Natural killer cell (primary cell): ENCODE results near the gene ATP1A4. TPM values are rescaled to one million over a fixed set of nuclear protein-coding genes. Genes with fewer than 3 reads are reported as not detected.

Source experiments
- ATAC-seq, 3 donors: fragments of 150-1000 bp in 2 of 3; fragments of 200-7000 bp in 1 of 3; cut with Tn5 transposase; 1 replicate in 1 of 3; 2 replicates in 2 of 3; pipeline ENCODE4 v1.10.0; 2021; ENCODE audit warnings: mild to moderate bottlenecking in 2 of 3, moderate library complexity in 2 of 3
- DNase-seq, 2 donors: peaks; one replicate each; pipeline versions ENCODE4 v3.0.0 to v3.0.0-alpha.2; 2013 to 2021; ENCODE audit warnings: mixed read lengths in 1 of 2
- H3K27ac ChIP-seq: one replicate; pipeline ENCODE4 v1.5.1; 2013; ENCODE audit warnings: mild to moderate bottlenecking, low read length
- H3K27me3 ChIP-seq: one replicate; pipeline ENCODE4 v1.6.1; 2013; ENCODE audit warnings: low read length; ENCODE audit not compliant: control insufficient read depth, insufficient read depth
- H3K36me3 ChIP-seq: one replicate; pipeline ENCODE4 v1.6.1; 2013; ENCODE audit warnings: low read length; ENCODE audit not compliant: control insufficient read depth, insufficient read depth
- H3K4me1 ChIP-seq: one replicate; pipeline ENCODE4 v1.6.1; 2013; ENCODE audit warnings: low read length; ENCODE audit not compliant: control insufficient read depth, insufficient read depth
- H3K4me3 ChIP-seq: one replicate; pipeline ENCODE4 v1.5.1; 2013; ENCODE audit warnings: low read length
- H3K9me3 ChIP-seq: one replicate; pipeline ENCODE4 v1.6.1; 2013; ENCODE audit warnings: low read length; ENCODE audit not compliant: control insufficient read depth, insufficient read depth
- H3K27ac Mint-ChIP-seq, 2 donors: one replicate each; pipeline ENCODE4 v1.8.0; 2022; ENCODE audit warnings: mild to moderate bottlenecking in 2 of 2, mixed read lengths in 2 of 2, moderate library complexity in 1 of 2
- H3K27me3 Mint-ChIP-seq, 2 donors: one replicate each; pipeline ENCODE4 v1.8.0; 2022; ENCODE audit warnings: low read depth in 2 of 2, mixed read lengths in 2 of 2
- H3K36me3 Mint-ChIP-seq: one replicate; pipeline ENCODE4 v1.8.0; 2022; ENCODE audit warnings: mixed read lengths
- H3K4me1 Mint-ChIP-seq, 2 donors: one replicate each; pipeline ENCODE4 v1.8.0; 2022; ENCODE audit warnings: mixed read lengths in 2 of 2
- H3K4me3 Mint-ChIP-seq: one replicate; pipeline ENCODE4 v1.8.0; 2022; ENCODE audit warnings: mild to moderate bottlenecking, moderate library complexity, mixed read lengths
- H3K9me3 Mint-ChIP-seq, 2 donors: one replicate each; pipeline ENCODE4 v1.8.0; 2022; ENCODE audit warnings: mixed read lengths in 2 of 2
- WGBS: methylation state at CpG from one replicate; pipeline ENCODE4 v1.1.7; 2013; ENCODE audit warnings: missing lambda C conversion rate; ENCODE audit not compliant: insufficient coverage; 5-methylcytosine and 5-hydroxymethylcytosine counted together
- intact Hi-C: fragments of 100-400 bp; cut with micrococcal nuclease; formaldehyde crosslinking; loops from one replicate; pipeline ENCODE4 v1.14.2; 2022
- total RNA-seq, 4 donors: library from RNA; stranded (reverse); fragments of 120-200 nt in 1 of 4; gene quantifications; one replicate each; pipeline versions ENCODE4 v1.2.3 to v1.2.4, GENCODE V29; 2013 to 2022
- TF ChIP-seq, protein P1 (sequence below): fragments of 200-600 bp; IDR thresholded peaks from one replicate; pipeline ENCODE4 v1.8.0; 2022; ENCODE audit warnings: antibody characterized with exemption

The ATP1A4 gene
- total RNA-seq, 3 donors from 2014 or later (not counting 1 experiment from before 2014, with no cell fraction given): not detected

DNA sequence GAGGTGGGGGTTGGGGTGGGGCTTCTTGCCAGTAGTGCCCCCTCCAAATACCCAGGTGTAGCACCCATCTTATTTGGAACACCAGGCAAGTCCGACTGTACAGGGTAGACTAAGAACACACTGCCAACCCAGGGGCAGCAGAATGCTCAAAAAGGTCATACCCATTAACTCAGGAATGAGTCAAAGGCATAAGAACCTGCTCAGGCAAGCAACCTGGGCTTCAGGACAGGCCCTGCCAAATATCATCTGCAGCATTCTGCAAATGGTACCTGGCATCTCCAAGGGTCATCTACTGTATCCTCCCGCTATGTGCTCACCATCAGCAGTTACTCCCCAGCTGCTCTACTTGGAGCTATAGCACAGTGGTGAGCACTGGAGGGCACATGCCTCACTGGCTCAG, 73.2 kb downstream of the ATP1A4 start:
- Mint-ChIP-seq H3K27me3 (no peaks in the 10 kb centered on the region), H3K36me3 (peaks cover 9% of the 10 kb centered on the region), H3K4me1 (no peaks in the 10 kb centered on the region), H3K9me3 (no peaks in the 10 kb centered on the region), H3K4me3 (no peak overlapping the region), H3K27ac (no peak overlapping the region)
- Histone ChIP-seq H3K4me3 (no peak overlapping the region), H3K36me3 (peaks cover 94% of the 10 kb centered on the region), H3K27ac (no peak overlapping the region), H3K27me3 (no peaks in the 10 kb centered on the region), H3K4me1 (no peaks in the 10 kb centered on the region), H3K9me3 (no peaks in the 10 kb centered on the region)
- intact Hi-C loops: no loop called here
- ATAC-seq (no peak), DNase-seq (no peak)
- WGBS: 100% methylated on average over 2 of the region's 2 CpGs
- TF ChIP-seq, protein P1, sequence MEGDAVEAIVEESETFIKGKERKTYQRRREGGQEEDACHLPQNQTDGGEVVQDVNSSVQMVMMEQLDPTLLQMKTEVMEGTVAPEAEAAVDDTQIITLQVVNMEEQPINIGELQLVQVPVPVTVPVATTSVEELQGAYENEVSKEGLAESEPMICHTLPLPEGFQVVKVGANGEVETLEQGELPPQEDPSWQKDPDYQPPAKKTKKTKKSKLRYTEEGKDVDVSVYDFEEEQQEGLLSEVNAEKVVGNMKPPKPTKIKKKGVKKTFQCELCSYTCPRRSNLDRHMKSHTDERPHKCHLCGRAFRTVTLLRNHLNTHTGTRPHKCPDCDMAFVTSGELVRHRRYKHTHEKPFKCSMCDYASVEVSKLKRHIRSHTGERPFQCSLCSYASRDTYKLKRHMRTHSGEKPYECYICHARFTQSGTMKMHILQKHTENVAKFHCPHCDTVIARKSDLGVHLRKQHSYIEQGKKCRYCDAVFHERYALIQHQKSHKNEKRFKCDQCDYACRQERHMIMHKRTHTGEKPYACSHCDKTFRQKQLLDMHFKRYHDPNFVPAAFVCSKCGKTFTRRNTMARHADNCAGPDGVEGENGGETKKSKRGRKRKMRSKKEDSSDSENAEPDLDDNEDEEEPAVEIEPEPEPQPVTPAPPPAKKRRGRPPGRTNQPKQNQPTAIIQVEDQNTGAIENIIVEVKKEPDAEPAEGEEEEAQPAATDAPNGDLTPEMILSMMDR: no peak

- no peak overlapping the region for H3K27ac Mint-ChIP-seq
- H3K27ac ChIP-seq: no peak overlapping the region
- H3K27me3 Mint-ChIP-seq: no peaks in the 10 kb centered on the region
- TF ChIP-seq, protein P1: no peak
- ATAC-seq (no peak), DNase-seq (no peak)
- no peaks in the 10 kb centered on the region for H3K9me3 ChIP-seq
- H3K4me1 ChIP-seq: no peaks in the 10 kb centered on the region
- peaks cover 16% of the 10 kb centered on the region for H3K36me3 Mint-ChIP-seq
- 100% methylated on average over 2 of the region's 2 CpGs for WGBS
- H3K9me3 Mint-ChIP-seq: no peaks in the 10 kb centered on the region
- no peaks in the 10 kb centered on the region for H3K27me3 ChIP-seq
- H3K36me3 ChIP-seq: peaks cover 93% of the 10 kb centered on the region
- H3K4me3 ChIP-seq: no peak overlapping the region
- intact Hi-C loops: no loop called here
- H3K4me1 Mint-ChIP-seq: no peaks in the 10 kb centered on the region
- no peak overlapping the region for H3K4me3 Mint-ChIP-seq
Measured at GRCh38 chr1:160225345-160225744, 73.9 kb downstream of the ATP1A4 start.

GRCh38 chr1:160226623-160227022, 75.2 kb downstream of the ATP1A4 start:
- ATAC-seq (no peak), DNase-seq (no peak)
- Histone ChIP-seq H3K9me3 (no peaks in the 10 kb centered on the region), H3K27ac (no peak overlapping the region), H3K4me3 (no peak overlapping the region), H3K36me3 (peaks cover 93% of the 10 kb centered on the region), H3K27me3 (no peaks in the 10 kb centered on the region), H3K4me1 (no peaks in the 10 kb centered on the region)
- H3K36me3 Mint-ChIP-seq: peaks cover 17% of the 10 kb centered on the region
- intact Hi-C loops: no loop called here
- no peaks in the 10 kb centered on the region for H3K9me3 Mint-ChIP-seq
- H3K27me3 Mint-ChIP-seq: no peaks in the 10 kb centered on the region
- H3K4me3 Mint-ChIP-seq: no peak overlapping the region
- H3K27ac Mint-ChIP-seq: no peak overlapping the region
- WGBS: 82% methylated on average over 1 of the region's 2 CpGs
- no peaks in the 10 kb centered on the region for H3K4me1 Mint-ChIP-seq
- TF ChIP-seq, protein P1: no peak

DNA sequence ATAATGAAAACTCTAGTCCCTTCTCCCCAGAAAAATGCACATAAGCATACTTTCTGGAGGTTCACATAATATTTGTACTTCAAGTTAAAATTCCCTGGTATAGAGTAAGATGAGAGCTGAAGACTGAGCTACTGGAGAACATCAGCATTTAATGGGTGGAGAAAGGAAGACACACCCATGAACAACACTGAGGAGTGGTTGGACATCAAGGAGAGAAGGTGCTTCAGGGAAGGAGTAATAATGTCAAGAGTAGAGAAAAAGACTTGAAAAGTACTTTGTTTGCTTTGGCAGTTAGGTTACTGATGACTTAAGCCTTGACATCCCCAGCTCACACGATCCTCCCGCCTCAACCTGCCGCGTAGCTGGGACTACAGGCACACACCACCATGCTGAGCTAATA, 75.6 kb downstream of the ATP1A4 start:
- no peak overlapping the region for H3K27ac ChIP-seq
- peaks cover 17% of the 10 kb centered on the region for H3K36me3 Mint-ChIP-seq
- H3K4me3 Mint-ChIP-seq: no peak overlapping the region
- DNase-seq: no peak
- H3K4me3 ChIP-seq: no peak overlapping the region
- H3K27ac Mint-ChIP-seq: no peak overlapping the region
- no peaks in the 10 kb centered on the region for H3K4me1 ChIP-seq
- intact Hi-C loops: no loop called here
- H3K9me3 ChIP-seq: no peaks in the 10 kb centered on the region
- H3K9me3 Mint-ChIP-seq: no peaks in the 10 kb centered on the region
- H3K27me3 Mint-ChIP-seq: no peaks in the 10 kb centered on the region
- 95% methylated on average over 4 of the region's 4 CpGs for WGBS
- H3K4me1 Mint-ChIP-seq: no peaks in the 10 kb centered on the region
- H3K27me3 ChIP-seq: no peaks in the 10 kb centered on the region
- ATAC-seq: no peak
- TF ChIP-seq, protein P1: no peak
- H3K36me3 ChIP-seq: peaks cover 94% of the 10 kb centered on the region
